HL-60 (cell line): Measurements from ENCODE around the gene BCHE.

Source experiments
- GABPA ChIP-seq: IDR thresholded peaks from 2 replicates; pipeline ENCODE4 v1.6.1; 2012; ENCODE audit warnings: low read depth
- POLR2AphosphoS5 ChIP-seq: IDR thresholded peaks from 2 replicates; pipeline ENCODE4 v1.6.1; 2012; ENCODE audit warnings: low read depth
- SPI1 ChIP-seq: IDR thresholded peaks from 2 replicates; pipeline ENCODE4 v1.6.1; 2012; ENCODE audit warnings: low read depth, mild to moderate bottlenecking, borderline replicate concordance
- TF ChIP-seq, protein P1 (sequence below): IDR thresholded peaks from one replicate; pipeline ENCODE4 v1.5.1; 2011; ENCODE audit warnings: low read length, control low read depth, inconsistent platforms; ENCODE audit not compliant: insufficient read depth
- TF ChIP-seq, protein P2 (sequence below): IDR thresholded peaks from 2 replicates; pipeline ENCODE4 v1.6.1; 2012; ENCODE audit warnings: low read depth; ENCODE audit not compliant: insufficient replicate concordance

DNA sequence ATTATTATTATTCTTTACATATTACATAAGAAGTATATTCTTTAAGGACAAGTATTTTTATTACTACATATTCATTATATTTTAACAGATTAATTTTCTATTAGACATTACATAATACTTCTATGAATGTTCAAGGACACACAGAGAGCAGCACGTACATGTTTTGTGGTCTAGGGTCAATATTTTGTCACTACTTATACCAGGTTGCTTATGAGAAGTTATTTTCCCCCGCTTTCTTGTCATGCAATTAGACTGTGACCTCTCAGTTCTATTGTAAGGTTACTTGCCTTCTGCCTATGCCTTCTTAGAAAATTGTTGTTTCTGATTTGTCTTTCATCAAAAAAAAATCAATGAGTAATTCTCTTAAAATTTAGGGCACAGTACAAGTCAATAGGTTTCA, 21.5 kb downstream of the BCHE start:
- TF ChIP-seq, protein P1, sequence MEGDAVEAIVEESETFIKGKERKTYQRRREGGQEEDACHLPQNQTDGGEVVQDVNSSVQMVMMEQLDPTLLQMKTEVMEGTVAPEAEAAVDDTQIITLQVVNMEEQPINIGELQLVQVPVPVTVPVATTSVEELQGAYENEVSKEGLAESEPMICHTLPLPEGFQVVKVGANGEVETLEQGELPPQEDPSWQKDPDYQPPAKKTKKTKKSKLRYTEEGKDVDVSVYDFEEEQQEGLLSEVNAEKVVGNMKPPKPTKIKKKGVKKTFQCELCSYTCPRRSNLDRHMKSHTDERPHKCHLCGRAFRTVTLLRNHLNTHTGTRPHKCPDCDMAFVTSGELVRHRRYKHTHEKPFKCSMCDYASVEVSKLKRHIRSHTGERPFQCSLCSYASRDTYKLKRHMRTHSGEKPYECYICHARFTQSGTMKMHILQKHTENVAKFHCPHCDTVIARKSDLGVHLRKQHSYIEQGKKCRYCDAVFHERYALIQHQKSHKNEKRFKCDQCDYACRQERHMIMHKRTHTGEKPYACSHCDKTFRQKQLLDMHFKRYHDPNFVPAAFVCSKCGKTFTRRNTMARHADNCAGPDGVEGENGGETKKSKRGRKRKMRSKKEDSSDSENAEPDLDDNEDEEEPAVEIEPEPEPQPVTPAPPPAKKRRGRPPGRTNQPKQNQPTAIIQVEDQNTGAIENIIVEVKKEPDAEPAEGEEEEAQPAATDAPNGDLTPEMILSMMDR: no peak
- TF ChIP-seq GABPA (no peak), POLR2AphosphoS5 (no peak), SPI1 (no peak)
- TF ChIP-seq, protein P2, sequence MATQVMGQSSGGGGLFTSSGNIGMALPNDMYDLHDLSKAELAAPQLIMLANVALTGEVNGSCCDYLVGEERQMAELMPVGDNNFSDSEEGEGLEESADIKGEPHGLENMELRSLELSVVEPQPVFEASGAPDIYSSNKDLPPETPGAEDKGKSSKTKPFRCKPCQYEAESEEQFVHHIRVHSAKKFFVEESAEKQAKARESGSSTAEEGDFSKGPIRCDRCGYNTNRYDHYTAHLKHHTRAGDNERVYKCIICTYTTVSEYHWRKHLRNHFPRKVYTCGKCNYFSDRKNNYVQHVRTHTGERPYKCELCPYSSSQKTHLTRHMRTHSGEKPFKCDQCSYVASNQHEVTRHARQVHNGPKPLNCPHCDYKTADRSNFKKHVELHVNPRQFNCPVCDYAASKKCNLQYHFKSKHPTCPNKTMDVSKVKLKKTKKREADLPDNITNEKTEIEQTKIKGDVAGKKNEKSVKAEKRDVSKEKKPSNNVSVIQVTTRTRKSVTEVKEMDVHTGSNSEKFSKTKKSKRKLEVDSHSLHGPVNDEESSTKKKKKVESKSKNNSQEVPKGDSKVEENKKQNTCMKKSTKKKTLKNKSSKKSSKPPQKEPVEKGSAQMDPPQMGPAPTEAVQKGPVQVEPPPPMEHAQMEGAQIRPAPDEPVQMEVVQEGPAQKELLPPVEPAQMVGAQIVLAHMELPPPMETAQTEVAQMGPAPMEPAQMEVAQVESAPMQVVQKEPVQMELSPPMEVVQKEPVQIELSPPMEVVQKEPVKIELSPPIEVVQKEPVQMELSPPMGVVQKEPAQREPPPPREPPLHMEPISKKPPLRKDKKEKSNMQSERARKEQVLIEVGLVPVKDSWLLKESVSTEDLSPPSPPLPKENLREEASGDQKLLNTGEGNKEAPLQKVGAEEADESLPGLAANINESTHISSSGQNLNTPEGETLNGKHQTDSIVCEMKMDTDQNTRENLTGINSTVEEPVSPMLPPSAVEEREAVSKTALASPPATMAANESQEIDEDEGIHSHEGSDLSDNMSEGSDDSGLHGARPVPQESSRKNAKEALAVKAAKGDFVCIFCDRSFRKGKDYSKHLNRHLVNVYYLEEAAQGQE: no peak
